Activated CD4-positive, alpha-beta T cell treated with anti-CD3 and anti-CD28 coated beads, Interleukin-2, amount 50 U/mL, for 48 hours (primary cell): ENCODE measurements around the gene NPHP4.

ENCODE experiments used
- DNase-seq, 2 experiments: peaks; one replicate each; pipeline ENCODE4 v3.0.0-alpha.2; 2020

Gene NPHP4

DNA sequence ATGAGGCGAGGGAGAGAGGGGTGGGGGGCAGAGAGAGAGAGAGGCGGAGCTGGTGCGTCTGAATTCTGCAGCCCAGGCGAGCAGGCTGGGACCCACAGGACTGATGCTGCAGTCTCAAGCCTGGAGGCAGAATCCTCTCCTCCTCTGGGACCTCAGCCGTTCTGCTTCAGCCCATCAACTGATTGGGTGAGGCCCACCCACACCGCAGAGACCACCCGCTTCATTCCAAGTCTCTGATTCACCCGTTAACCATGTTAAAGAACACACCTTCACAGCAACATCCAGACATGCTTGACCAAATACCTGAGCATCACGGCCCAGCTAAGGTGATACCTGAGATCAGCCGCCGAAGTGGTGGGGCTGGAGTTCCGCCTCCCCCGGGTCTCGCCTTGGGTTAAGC, 147.8 kb downstream of the NPHP4 start:
- DNase-seq, result no peak

- DNase-seq, result no peak
Observed at GRCh38 chr1:5843521-5844096, 148.6 kb downstream of the NPHP4 start.

DNA sequence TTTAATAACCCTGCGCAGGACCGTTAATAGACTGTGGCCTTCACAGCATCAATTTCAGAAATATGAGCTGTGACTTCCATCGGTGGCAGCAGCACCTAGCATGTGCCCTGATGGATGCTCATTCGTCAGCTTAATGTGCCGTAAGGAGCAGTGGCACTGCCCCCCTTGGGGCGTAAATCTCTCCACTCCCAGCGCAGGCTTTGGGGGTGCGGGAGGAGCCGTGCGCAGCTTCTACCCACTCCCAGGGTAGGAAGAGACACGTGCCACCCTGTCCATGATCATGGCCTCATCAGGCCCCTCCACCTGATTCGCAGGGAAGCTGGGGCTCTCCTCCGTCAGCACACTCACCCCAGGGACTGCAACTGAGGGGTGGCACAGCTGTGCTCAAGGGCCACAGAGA, 149.5 kb downstream of the NPHP4 start:
- DNase-seq, result no peak

DNA sequence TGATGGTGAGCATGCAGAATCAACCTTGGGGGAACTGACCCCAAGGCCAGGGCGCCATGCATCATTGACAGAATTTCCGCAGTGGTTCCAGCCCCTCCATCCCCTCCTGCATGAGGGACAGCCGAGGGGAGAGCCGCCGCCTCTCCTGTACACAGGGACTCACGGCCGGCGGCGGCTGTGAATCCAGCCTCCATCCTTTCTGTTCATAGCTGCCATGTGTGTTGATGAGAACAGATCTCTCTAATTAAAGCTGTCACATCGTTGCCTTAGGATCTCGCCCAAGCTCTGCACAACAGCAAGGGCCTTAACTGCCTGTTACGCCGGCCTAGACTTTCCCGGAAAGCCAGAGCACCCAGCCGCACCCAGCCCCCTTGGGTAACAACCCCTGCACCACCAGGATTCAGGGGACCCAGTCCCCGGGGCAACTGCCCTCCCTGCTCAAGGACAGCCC, 151.6 kb downstream of the NPHP4 start:
- no peak for DNase-seq

GRCh38 chr1:5839881-5840550, 152.2 kb downstream of the NPHP4 start:
- DNase-seq, result no peak

DNA sequence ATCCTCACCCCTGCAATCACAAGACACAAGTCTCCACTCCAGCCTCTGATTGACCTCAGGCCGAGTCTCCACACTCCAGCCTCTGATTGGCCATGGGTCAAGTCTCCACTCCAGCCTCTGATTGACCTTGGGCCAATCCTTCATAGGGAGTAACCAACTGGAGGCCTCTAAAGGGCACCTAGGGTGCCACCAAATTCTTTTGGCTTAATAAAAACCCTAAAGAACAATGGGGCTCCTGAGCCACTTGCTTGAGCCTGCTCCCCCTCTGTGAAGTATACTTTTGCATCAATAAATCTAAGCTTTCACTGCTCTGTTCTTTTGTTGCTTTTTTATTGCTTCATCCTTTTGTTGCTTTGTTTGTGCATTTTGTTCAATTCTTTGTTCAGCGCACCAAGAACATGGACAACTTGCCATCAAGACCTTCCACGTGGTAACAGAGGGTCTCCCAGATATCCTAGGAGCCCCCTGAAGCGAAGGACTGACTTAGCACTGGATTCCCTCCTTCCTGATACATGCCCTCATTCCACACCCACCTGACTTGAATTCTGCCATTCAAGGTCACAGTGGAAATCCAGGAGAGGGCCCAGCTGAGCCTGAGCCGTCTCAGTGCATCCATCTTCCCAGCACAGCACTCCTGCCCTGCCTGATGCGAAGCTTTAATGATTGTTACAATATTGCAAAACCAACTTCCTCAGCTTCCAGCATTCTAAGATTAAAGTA, 152.9 kb downstream of the NPHP4 start:
- no peak for DNase-seq

GRCh38 chr1:5837976-5838653, 154.1 kb downstream of the NPHP4 start:
- no peak for DNase-seq

- DNase-seq, result no peak
Observed at GRCh38 chr1:5836776-5837440, 155.3 kb downstream of the NPHP4 start.

DNA sequence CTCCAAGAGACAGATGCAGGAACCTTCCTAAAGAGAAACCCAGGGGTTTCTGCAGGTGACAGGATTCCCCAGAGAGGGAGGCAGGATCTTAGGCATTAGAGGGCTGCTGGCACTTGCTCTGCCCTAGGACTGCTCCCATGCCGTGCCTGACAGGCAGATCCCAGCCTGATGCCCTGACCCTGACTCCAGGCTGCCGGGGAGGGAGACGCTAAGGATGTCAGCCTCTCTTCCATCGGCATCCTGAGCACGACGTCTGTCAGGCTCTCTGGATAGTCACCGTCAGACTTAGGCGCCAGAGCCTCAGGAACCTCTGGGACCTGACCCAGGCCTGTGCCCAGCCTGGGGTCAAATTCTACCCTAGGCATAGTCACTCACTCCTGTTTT, 157.1 kb downstream of the NPHP4 start:
- no peak for DNase-seq

DNA sequence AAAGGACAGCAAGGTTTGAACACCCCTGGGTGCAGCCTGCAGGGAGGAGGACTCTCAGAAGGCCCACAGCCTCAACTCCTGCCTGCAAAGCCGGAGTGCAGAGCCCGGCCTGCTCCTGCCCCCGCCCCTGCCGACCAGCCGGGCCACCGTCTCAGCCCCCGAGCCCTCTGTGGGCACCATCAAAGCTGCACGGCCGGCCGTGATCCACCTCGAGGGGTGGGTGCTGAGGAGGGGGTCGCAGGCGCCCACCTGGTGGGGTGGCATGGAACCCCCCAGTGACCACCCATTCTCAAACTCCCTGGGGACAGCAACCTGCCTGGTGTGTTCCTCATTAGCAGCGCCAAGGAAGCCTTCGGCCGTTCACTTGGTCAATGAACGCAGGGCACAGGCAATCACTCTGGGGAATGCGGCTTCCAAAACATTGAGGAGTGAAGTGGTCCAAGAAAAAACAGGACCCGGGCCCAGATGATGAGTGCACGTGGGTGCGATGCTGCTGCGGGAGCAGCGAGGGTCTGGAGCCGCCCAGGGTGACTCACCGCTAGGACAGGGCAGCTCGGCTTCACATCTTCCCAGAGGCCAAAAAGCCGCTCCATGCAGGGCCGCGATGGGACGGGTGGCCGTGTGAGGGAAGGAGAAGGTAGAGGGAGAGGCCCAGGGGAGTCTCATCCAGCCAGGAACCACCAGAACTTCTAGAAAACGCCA, 157.6 kb downstream of the NPHP4 start:
- no peak for DNase-seq

- no peak for DNase-seq
Observed at GRCh38 chr1:5833911-5834310, 158.3 kb downstream of the NPHP4 start.

DNA sequence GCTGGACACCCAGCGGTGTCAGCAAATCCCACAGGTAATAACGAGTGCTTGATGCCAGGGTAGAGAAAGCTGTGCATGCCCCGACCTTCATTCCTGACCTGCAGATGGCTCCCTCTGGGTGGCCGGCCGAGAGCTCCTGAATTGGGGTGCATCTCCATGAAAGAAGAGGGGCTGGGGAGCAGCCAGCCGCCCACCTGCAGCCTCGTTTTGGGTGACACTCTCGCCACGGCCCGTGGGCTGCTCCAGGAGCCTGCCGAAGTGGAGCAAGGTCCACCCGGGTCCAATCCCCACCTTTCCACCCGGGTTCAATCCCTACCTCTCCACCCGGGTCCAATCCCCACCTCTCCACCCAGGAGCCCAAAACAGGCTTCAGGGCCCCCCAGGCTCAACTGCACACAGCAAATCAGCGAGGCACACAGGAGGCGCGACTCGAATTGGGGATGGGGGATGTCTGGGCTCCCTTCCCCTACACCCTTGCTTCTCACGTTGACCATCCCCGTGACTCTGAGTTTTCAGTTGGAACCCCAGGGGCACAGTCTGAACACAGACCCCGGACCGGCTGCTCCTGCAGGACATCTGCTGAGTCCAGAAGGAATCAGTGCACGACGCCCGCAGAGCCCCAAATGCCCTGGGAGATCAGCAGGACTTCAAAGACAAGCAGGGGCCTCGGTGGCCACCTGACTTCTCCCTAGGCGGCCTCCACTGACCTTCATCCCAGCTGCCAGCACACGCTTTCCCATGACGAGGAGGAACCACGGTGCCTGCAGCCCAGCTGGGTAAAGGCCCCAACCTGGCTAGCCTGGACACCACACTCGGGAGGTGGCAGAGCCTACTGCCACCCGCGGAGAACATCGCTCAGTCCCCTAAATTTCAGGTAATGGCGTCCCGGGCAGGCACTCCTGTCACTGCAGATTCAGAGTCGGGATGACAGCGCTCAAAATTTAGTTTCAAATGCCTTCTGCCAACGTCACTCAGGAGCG, 159.0 kb downstream of the NPHP4 start:
- DNase-seq, result no peak

- no peak for DNase-seq
Observed at GRCh38 chr1:5831600-5832335, 160.5 kb downstream of the NPHP4 start.

DNA sequence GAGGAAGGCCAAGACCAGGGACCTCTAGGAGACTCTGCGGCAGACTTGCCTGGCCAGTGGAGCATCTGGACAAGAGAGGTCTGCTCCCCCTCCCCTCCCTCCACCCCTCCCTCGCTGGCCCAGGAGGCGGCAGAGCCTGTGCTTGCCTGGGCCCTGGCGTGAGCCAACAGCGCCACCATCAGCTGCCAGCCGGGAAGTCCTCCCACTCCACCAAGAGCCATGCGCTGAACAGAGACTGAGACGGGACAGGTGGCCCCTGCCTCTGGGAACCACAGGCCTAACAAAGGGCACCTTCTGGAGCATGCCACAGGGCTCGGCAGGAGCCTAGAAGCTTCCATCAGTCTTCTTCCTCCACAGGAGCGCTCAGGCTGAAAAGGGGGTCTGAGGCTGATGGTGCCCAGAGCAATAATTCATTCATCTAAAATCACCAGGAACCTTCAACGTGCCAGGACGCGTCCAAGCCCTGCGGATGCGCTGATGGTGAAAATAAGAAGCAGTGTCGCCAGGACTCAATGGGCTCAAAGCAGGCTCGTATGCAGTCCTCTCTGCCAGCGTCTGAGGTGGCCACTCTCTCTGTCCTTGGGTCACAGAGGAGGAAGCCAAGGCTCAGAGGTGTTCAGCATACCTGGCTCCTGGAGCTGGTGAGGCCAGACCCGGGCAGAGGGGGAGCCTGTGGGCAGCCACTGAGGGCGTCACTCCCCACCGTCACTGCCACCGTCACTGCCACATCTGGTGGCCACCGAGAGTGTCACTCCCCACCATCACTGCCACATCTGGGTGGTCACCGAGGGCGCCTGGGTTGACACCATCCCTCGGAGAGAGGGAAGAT, 161.2 kb downstream of the NPHP4 start:
- peak in 1 of 2 experiments; percentile 2 for DNase-seq

DNA sequence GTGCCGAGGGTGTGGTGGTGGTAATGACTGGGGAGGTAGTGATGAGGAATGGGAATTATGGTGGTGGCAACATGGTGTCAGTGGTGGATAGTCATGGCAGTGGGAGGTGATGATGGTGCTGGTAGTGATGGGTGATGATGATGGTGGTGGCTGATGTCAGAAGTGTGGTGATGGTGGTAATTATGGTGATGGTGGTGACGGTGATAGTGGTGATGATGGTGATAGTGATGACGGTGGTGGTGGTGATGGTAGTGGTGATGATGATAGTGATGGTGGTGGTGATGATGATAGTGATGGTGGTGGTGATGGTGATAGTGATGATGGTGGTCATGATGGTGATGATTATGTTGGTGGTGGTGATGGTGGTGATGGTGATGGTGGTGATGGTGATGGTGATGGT, 162.8 kb downstream of the NPHP4 start:
- DNase-seq, result no peak

DNA sequence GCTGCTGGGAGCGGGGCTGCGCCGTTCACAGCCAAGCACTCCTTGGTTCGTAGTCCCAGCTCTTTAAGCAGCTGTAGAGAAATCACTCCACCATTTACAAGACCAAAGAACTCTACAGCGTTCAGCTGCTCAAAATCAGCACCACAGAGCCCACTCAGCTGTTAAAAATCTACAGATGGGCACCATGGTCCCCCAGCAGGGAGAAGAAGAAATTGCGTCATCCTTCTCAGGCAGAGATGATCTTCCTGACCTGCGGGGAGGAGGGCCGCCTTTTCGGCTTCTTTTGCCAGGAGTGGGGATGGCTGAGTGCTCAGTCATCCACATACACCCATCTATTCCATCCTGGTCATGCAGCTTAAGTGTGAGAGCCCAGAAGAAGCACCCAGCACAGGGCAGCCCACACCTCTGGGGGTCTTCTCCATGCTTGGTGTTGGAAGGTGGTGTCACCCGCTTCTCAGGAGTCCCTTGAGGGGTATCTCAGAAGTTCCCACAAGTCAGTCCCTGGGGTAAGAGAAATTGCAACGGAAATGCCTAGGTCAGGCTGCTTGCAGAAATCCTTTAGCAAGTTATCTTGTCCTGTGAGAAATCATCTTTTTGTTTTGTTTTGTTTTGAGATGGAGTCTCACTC, 163.8 kb downstream of the NPHP4 start:
- DNase-seq, result no peak

- DNase-seq, result no peak
Observed at GRCh38 chr1:5827516-5827915, 164.7 kb downstream of the NPHP4 start.

DNA sequence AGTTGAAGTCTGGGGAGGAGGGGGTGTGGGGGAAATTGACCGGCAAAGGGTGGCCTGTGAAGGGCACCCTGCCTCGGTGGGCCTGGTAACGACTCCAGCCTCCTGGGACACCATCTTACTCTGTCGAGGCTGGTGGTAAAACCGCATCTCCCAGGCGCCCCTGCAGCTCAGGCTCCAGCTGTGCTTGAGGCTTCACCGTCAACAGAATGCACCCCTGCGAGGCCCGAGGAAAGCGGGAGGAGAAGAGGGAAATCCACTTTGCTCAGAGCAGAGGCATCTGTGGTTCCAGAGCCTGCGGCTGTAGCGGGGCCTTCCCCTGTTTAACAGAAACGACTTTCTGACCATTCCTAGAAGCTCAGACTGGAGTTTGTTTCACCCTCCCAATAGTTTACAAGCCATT, 165.6 kb downstream of the NPHP4 start:
- DNase-seq, result no peak

GRCh38 chr1:5822726-5823125, 169.5 kb downstream of the NPHP4 start:
- no peak for DNase-seq
